ENCODE data around the gene MRPL11.

DNA sequence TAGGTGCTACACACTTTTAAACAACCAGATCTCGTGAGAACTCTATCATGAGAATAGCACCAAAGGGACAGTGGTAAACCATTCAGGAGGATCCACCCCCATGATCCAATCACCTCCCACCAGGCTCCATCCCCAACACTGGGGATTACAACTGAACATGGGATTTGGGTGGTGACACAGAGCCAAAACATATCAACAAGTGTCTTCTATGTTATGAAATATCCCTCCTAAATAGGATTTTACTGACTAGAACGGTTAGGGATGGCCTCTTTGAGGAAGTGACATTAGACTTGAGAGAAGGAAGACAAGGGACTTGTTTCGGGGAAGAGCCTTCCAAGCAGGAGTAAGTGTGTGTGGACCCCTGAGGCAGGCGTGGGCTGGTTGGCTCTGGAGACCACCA is 11.9 kb upstream of the MRPL11 start:
- TF ChIP-seq, protein P1, sequence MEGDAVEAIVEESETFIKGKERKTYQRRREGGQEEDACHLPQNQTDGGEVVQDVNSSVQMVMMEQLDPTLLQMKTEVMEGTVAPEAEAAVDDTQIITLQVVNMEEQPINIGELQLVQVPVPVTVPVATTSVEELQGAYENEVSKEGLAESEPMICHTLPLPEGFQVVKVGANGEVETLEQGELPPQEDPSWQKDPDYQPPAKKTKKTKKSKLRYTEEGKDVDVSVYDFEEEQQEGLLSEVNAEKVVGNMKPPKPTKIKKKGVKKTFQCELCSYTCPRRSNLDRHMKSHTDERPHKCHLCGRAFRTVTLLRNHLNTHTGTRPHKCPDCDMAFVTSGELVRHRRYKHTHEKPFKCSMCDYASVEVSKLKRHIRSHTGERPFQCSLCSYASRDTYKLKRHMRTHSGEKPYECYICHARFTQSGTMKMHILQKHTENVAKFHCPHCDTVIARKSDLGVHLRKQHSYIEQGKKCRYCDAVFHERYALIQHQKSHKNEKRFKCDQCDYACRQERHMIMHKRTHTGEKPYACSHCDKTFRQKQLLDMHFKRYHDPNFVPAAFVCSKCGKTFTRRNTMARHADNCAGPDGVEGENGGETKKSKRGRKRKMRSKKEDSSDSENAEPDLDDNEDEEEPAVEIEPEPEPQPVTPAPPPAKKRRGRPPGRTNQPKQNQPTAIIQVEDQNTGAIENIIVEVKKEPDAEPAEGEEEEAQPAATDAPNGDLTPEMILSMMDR (IDR thresholded peaks at IDR 0.05), result no peak
- no peak for TF ChIP-seq POLR2AphosphoS5 (IDR thresholded peaks at IDR 0.05; ENCODE audit: insufficient read depth in 1 of 2, low read depth in 1 of 2)
- no peak for TF ChIP-seq POLR2A (IDR thresholded peaks at IDR 0.05)

Measured in vagina (tissue), 2 donors.